Measurements from ENCODE around the gene CCDC158.

- TF ChIP-seq SUZ12 (IDR thresholded peaks at IDR 0.05; ENCODE audit: extremely low read depth, insufficient read depth, insufficient read length) (no peak), ZNF274 (IDR thresholded peaks at IDR 0.05; ENCODE audit: low read depth, low read length) (no peak), YY1 (IDR thresholded peaks at IDR 0.05; ENCODE audit: insufficient read depth, insufficient read length) (no peak)
These were observed 13.4 kb downstream of the CCDC158 start for GRCh38 chr4:76407440-76408119.
